Mesendoderm (in vitro differentiated cells): ENCODE data around the gene MLLT3.

Experiments used
- DNase-seq: peaks from one replicate; pipeline ENCODE4 v3.0.0; 2013
- H2AK5ac ChIP-seq: 2 replicates; pipeline ENCODE4 v1.6.1; 2013; ENCODE audit warnings: low read length, inconsistent platforms
- H2BK120ac ChIP-seq: 2 replicates; pipeline ENCODE4 v1.6.1; 2013; ENCODE audit warnings: low read depth, mild to moderate bottlenecking, low read length, moderate library complexity, mixed read lengths
- H2BK15ac ChIP-seq: replicated peaks from 2 replicates; pipeline ENCODE4 v1.6.1; 2013; ENCODE audit warnings: low read depth, mild to moderate bottlenecking, moderate library complexity
- H2BK5ac ChIP-seq: 2 replicates; pipeline ENCODE4 v1.6.1; 2013; ENCODE audit warnings: low read length, inconsistent platforms
- H3K18ac ChIP-seq: 2 replicates; pipeline ENCODE4 v1.6.1; 2013; ENCODE audit warnings: mild to moderate bottlenecking, low read length, mixed read lengths
- H3K23ac ChIP-seq: one replicate; pipeline ENCODE4 v1.6.1; 2013; ENCODE audit warnings: low read length
- H3K27ac ChIP-seq: 2 replicates; pipeline ENCODE4 v1.5.1; 2013; ENCODE audit warnings: low read depth, mild to moderate bottlenecking, inconsistent platforms, low read length, moderate library complexity
- H3K27me3 ChIP-seq: 2 replicates; pipeline ENCODE4 v1.6.1; 2013; ENCODE audit warnings: low read length, control low read depth, mild to moderate bottlenecking, inconsistent platforms; ENCODE audit not compliant: insufficient read depth, poor library complexity
- H3K36me3 ChIP-seq: 2 replicates; pipeline ENCODE4 v1.6.1; 2013; ENCODE audit warnings: low read length, inconsistent platforms; ENCODE audit not compliant: control insufficient read depth, insufficient read depth
- H3K4ac ChIP-seq: one replicate; pipeline ENCODE4 v1.6.1; 2013; ENCODE audit warnings: low read depth, mild to moderate bottlenecking, low read length, moderate library complexity
- H3K4me1 ChIP-seq: 2 replicates; pipeline ENCODE4 v1.6.1; 2013; ENCODE audit warnings: low read depth, low read length, inconsistent platforms; ENCODE audit not compliant: control insufficient read depth
- H3K4me2 ChIP-seq: 2 replicates; pipeline ENCODE4 v1.6.1; 2013; ENCODE audit warnings: low read length
- H3K4me3 ChIP-seq: 2 replicates; pipeline ENCODE4 v1.5.1; 2013; ENCODE audit warnings: mild to moderate bottlenecking, low read length
- H3K56ac ChIP-seq: one replicate; pipeline ENCODE4 v1.6.1; 2013; ENCODE audit warnings: low read length
- H3K79me1 ChIP-seq: 2 replicates; pipeline ENCODE4 v1.6.1; 2013; ENCODE audit warnings: low read length, inconsistent platforms
- H3K79me2 ChIP-seq: 2 replicates; pipeline ENCODE4 v1.6.1; 2013; ENCODE audit warnings: mild to moderate bottlenecking, low read length; ENCODE audit not compliant: control insufficient read depth, insufficient read depth
- H3K9ac ChIP-seq: 2 replicates; pipeline ENCODE4 v1.6.1; 2013; ENCODE audit warnings: low read length, inconsistent platforms
- H4K5ac ChIP-seq: one replicate; pipeline ENCODE4 v1.6.1; 2013; ENCODE audit warnings: low read length
- H4K8ac ChIP-seq: one replicate; pipeline ENCODE4 v1.6.1; 2013; ENCODE audit warnings: low read depth, mild to moderate bottlenecking, control low read depth, low read length, moderate library complexity
- WGBS: extraction: QIAGEN DNeasy Blood & Tissue Kit; methylation state at CpG from one replicate; pipeline ENCODE4 v1.1.7; 2013; ENCODE audit warnings: low lambda C conversion rate, missing lambda C conversion rate; ENCODE audit not compliant: insufficient coverage; ENCODE audit errors: extremely low coverage; 5-methylcytosine and 5-hydroxymethylcytosine counted together

MLLT3 gene

DNA sequence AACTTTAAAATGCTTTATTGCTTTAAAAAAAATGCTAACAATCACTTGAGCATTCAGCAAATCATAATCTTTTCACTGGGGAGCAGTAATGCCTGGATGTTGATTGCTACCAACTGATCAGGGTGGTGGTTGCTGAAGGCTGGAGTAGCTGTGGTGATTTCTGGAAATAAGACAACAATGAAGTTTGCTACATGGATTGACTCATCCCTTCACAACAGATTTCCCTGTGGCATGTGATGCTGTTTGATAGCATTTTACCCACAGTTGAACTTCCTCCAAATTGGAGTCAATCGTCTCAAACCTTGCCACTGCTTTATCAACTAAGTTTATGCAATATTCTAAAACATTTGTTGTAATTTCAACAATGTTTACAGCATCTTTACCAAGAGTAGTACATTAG lies 83.3 kb downstream of the MLLT3 start:
- H3K27me3 ChIP-seq, result no peaks in the 10 kb centered on the region
- no peaks in the 10 kb centered on the region for H3K4me1 ChIP-seq
- H2BK5ac ChIP-seq, result no peak overlapping the region
- no peaks in the 10 kb centered on the region for H3K36me3 ChIP-seq
- no peak overlapping the region for H3K18ac ChIP-seq
- no peak overlapping the region for H3K27ac ChIP-seq
- no peak overlapping the region for H3K56ac ChIP-seq
- H2AK5ac ChIP-seq, result no peak overlapping the region
- no peak overlapping the region for H4K8ac ChIP-seq
- no CpG with 5 or more reads among the region's 1 CpG for WGBS
- H3K79me2 ChIP-seq, result no peaks in the 10 kb centered on the region
- H3K9ac ChIP-seq, result no peak overlapping the region
- H3K23ac ChIP-seq, result no peak overlapping the region
- H4K5ac ChIP-seq, result no peak overlapping the region
- no peak overlapping the region for H2BK15ac ChIP-seq
- no peak overlapping the region for H3K4me2 ChIP-seq
- H2BK120ac ChIP-seq, result no peak overlapping the region
- no peaks in the 10 kb centered on the region for H3K79me1 ChIP-seq
- H3K4me3 ChIP-seq, result no peak overlapping the region
- no peak overlapping the region for H3K4ac ChIP-seq
- no peak for DNase-seq

DNA sequence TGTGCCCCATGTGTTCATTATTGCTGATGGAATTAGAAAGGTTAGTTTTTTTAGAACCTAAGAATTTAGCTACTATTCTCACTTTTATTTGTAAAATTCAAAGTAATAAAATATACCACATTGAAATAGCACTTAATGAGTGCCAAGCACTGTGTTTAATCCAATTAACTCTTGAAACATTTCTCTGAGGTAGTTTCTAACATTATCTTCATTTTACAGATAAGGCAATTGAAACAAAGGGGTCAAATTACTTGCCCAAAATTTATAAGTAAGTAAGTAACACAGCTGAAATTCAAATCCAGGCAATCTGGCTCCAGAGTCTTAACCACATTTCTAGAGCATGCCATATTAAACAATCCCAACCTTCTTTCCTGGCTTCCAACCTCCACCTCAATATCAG lies 84.2 kb downstream of the MLLT3 start:
- H3K4me1 ChIP-seq, result no peaks in the 10 kb centered on the region
- H3K18ac ChIP-seq, result no peak overlapping the region
- no peaks in the 10 kb centered on the region for H3K79me1 ChIP-seq
- no peaks in the 10 kb centered on the region for H3K36me3 ChIP-seq
- H3K27ac ChIP-seq, result no peak overlapping the region
- DNase-seq, result no peak
- H3K4me2 ChIP-seq, result no peak overlapping the region
- no peaks in the 10 kb centered on the region for H3K27me3 ChIP-seq
- no peak overlapping the region for H2BK5ac ChIP-seq
- H2BK15ac ChIP-seq, result no peak overlapping the region
- H2BK120ac ChIP-seq, result no peak overlapping the region
- H2AK5ac ChIP-seq, result no peak overlapping the region
- H3K4me3 ChIP-seq, result no peak overlapping the region
- no peak overlapping the region for H4K5ac ChIP-seq
- H3K23ac ChIP-seq, result no peak overlapping the region
- H4K8ac ChIP-seq, result no peak overlapping the region
- H3K9ac ChIP-seq, result no peak overlapping the region
- H3K56ac ChIP-seq, result no peak overlapping the region
- H3K4ac ChIP-seq, result no peak overlapping the region
- H3K79me2 ChIP-seq, result no peaks in the 10 kb centered on the region

DNA sequence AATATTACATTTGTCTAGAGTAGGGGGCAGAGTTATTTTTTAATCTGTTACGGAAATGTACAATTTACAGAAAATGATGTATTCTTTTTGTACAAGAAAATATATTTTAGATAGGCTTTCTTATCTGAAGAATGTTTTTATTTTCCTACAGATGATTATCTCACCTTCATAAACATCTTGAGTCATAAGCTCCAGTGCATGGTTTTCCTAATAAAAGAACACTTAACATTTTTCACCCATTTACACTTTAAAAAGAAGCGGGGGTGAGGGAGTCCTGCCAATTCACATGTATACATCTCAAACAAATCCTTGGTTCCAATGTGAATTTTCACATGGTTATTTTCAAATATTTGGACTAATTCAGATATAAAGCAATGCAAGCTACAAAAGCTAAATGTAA lies 85.0 kb downstream of the MLLT3 start:
- Histone ChIP-seq H3K4me3 (no peak overlapping the region), H3K36me3 (no peaks in the 10 kb centered on the region), H4K5ac (no peak overlapping the region), H3K23ac (no peak overlapping the region), H4K8ac (no peak overlapping the region), H2BK5ac (no peak overlapping the region), H3K18ac (no peak overlapping the region), H3K79me1 (no peaks in the 10 kb centered on the region), H2AK5ac (no peak overlapping the region), H3K27ac (no peak overlapping the region), H3K4ac (no peak overlapping the region), H3K27me3 (no peaks in the 10 kb centered on the region), H3K56ac (no peak overlapping the region), H3K4me2 (no peak overlapping the region), H3K79me2 (no peaks in the 10 kb centered on the region), H3K9ac (no peak overlapping the region), H2BK15ac (no peak overlapping the region), H2BK120ac (no peak overlapping the region), H3K4me1 (no peaks in the 10 kb centered on the region)
- no peak for DNase-seq
- no CpG with 5 or more reads among the region's 2 CpGs for WGBS

DNA sequence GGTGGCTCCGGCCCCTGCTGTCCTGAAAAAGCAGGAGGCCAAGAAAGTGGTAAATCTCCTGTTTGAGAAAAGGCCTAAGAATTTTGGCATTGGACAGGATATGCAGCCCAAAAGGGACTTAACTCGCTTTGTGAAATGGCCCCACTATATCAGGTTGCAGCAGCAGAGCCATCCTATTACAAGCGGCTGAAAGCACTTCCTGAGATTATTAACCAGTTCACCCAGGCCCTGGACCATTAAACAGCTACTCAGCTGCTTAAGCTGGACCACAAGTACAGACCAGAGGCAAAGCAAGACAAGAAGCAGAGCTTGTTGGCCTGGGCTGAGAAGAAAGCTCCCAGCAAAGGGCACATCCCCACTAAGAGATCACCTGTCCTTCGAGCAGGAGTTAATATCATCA lies 89.7 kb downstream of the MLLT3 start:
- Histone ChIP-seq H3K4me2 (no peak overlapping the region), H3K79me2 (no peaks in the 10 kb centered on the region), H2BK120ac (no peak overlapping the region), H4K8ac (no peak overlapping the region), H3K27ac (no peak overlapping the region), H3K56ac (no peak overlapping the region), H2BK15ac (no peak overlapping the region), H3K27me3 (no peaks in the 10 kb centered on the region), H3K4ac (no peak overlapping the region), H4K5ac (no peak overlapping the region), H3K9ac (no peak overlapping the region), H3K4me1 (no peaks in the 10 kb centered on the region), H3K23ac (no peak overlapping the region), H3K4me3 (no peak overlapping the region), H3K79me1 (no peaks in the 10 kb centered on the region), H3K18ac (no peak overlapping the region), H2AK5ac (no peak overlapping the region), H3K36me3 (no peaks in the 10 kb centered on the region), H2BK5ac (no peak overlapping the region)
- no CpG with 5 or more reads among the region's 4 CpGs for WGBS
- no peak for DNase-seq

DNA sequence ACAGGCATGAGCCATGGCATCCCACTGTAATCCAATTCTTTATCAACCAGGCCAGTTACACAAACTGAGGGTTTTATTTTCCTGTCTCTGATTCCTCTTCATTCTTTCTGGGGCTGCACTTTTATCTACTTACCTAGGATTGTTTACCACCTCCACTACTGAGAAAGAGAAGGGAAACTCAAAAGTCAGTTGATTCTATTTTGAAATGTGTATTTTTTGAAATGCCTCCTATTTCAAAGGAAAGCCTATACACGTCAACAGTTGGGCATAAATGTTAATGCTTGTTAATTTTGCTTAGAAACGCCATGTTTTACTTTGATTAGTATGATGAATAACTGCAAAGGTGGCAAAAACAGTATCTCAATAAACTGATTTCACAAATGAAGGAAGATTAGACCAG lies 92.5 kb downstream of the MLLT3 start:
- Histone ChIP-seq H3K23ac (no peak overlapping the region), H2AK5ac (no peak overlapping the region), H2BK15ac (no peak overlapping the region), H3K4ac (no peak overlapping the region), H4K8ac (no peak overlapping the region), H3K4me1 (no peaks in the 10 kb centered on the region), H3K79me1 (no peaks in the 10 kb centered on the region), H3K79me2 (no peaks in the 10 kb centered on the region), H3K9ac (no peak overlapping the region), H2BK5ac (no peak overlapping the region), H4K5ac (no peak overlapping the region), H3K27ac (no peak overlapping the region), H3K27me3 (no peaks in the 10 kb centered on the region), H3K4me2 (no peak overlapping the region), H3K56ac (no peak overlapping the region), H3K36me3 (no peaks in the 10 kb centered on the region), H2BK120ac (no peak overlapping the region), H3K18ac (no peak overlapping the region), H3K4me3 (no peak overlapping the region)
- WGBS, result no CpG with 5 or more reads among the region's 2 CpGs
- DNase-seq, result no peak

DNA sequence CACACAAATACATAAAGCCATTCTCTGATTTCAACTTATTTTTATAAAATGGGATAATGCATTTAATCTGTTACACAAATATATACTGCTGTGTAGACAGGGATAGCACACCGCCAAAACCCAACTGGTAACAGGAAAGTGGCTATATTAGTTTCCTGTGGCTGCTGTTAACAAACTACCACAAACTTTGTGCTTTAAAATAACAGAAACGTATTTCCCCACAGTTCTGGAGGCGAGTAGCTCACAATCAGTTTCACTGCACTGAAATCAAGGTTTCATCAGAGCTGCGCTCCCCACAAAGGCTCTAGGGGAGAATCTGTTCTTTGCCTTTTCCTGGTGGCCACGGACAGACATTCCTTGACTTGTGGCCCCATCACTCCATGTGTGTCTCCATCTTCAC lies 94.0 kb downstream of the MLLT3 start:
- Histone ChIP-seq H2BK5ac (no peak overlapping the region), H3K9ac (no peak overlapping the region), H3K27ac (no peak overlapping the region), H2BK120ac (no peak overlapping the region), H3K79me2 (no peaks in the 10 kb centered on the region), H3K36me3 (no peaks in the 10 kb centered on the region), H2BK15ac (no peak overlapping the region), H4K8ac (no peak overlapping the region), H3K18ac (no peak overlapping the region), H4K5ac (no peak overlapping the region), H3K56ac (no peak overlapping the region), H3K4ac (no peak overlapping the region), H2AK5ac (no peak overlapping the region), H3K23ac (no peak overlapping the region), H3K4me1 (no peaks in the 10 kb centered on the region), H3K4me3 (no peak overlapping the region), H3K79me1 (no peaks in the 10 kb centered on the region), H3K4me2 (no peak overlapping the region), H3K27me3 (no peaks in the 10 kb centered on the region)
- DNase-seq, result no peak
- WGBS, result no CpG with 5 or more reads among the region's 5 CpGs
